Suppressor macrophage (primary cell): ENCODE measurements around the gene ZKSCAN8.
"Not testable (repeated sequence)": the region's sequence is repeated elsewhere in the genome, so short reads cannot be mapped to it uniquely, and the experiment has no call there.

Experiments
- DNase-seq, 4 experiments: peaks; one replicate each; pipeline ENCODE4 v3.0.0-alpha.2; 2020 to 2022
- total RNA-seq, 17 experiments: gene quantifications; one replicate each; lab custom pipeline; 2026; ENCODE audit warnings: mixed read lengths in 6 of 17, inconsistent platforms in 3 of 17; lab: John Stamatoyannopoulos, UW

Gene ZKSCAN8
- 3.7 to 43.5 (median 14.7) reads per million in 17 experiments for total RNA-seq

- DNase-seq, result peak; percentile 75 to 84 (median 82)
Measured at GRCh38 chr6:28141500-28142329, at the start of gene ZKSCAN8. Gene ZKSCAN8, plus strand, starts transcription at chr6:28141883. Its CDS starts 6,525 bp downstream, at chr6:28148408.

- DNase-seq, result not testable (repeated sequence)
Measured at GRCh38 chr6:28102222-28102621, 39.5 kb upstream of the ZKSCAN8 start.

GRCh38 chr6:28102699-28103098 is 39.0 kb upstream of the ZKSCAN8 start:
- not testable (repeated sequence) for DNase-seq

GRCh38 chr6:28104392-28105244 is 37.1 kb upstream of the ZKSCAN8 start:
- peak; percentile 78 to 91 (median 83) for DNase-seq

GRCh38 chr6:28105245-28105639 is 36.4 kb upstream of the ZKSCAN8 start:
- peak in 1 of 4 experiments; percentile 4 for DNase-seq

- DNase-seq, result no peak
Measured at GRCh38 chr6:28107506-28107905, 34.2 kb upstream of the ZKSCAN8 start.

- no peak for DNase-seq
Measured at GRCh38 chr6:28111964-28112363, 29.7 kb upstream of the ZKSCAN8 start.

- no peak for DNase-seq
Measured at GRCh38 chr6:28115799-28116198, 25.9 kb upstream of the ZKSCAN8 start.

- DNase-seq, result no peak
Measured at GRCh38 chr6:28117386-28118050, 24.2 kb upstream of the ZKSCAN8 start.

- DNase-seq, result no peak
Measured at GRCh38 chr6:28118217-28118616, 23.5 kb upstream of the ZKSCAN8 start.

GRCh38 chr6:28121876-28122275 is 19.8 kb upstream of the ZKSCAN8 start:
- DNase-seq, result no peak

- not testable (repeated sequence) for DNase-seq
Measured at GRCh38 chr6:28122283-28122682, 19.4 kb upstream of the ZKSCAN8 start.

- peak; percentile 88 to 92 (median 90) for DNase-seq
Measured at GRCh38 chr6:28124350-28124970, 17.2 kb upstream of the ZKSCAN8 start, which contains the start of gene ZSCAN16. Gene ZSCAN16, plus strand, starts transcription at chr6:28124609. Its CDS starts 835 bp downstream, at chr6:28125444.

GRCh38 chr6:28124971-28125353 is 16.7 kb upstream of the ZKSCAN8 start:
- DNase-seq, result peak in 2 of 4 experiments; percentile 23 to 45

GRCh38 chr6:28125401-28125800 is 16.3 kb upstream of the ZKSCAN8 start:
- DNase-seq, result no peak

- peak; percentile 37 to 65 (median 55) for DNase-seq
Measured at GRCh38 chr6:28134015-28134414, 7.7 kb upstream of the ZKSCAN8 start.

GRCh38 chr6:28134716-28135115 is 7.0 kb upstream of the ZKSCAN8 start:
- DNase-seq, result peak; percentile 54 to 82 (median 66)

- peak; percentile 5 to 45 (median 23) for DNase-seq
Measured at GRCh38 chr6:28135393-28135792, 6.3 kb upstream of the ZKSCAN8 start.

- DNase-seq, result peak; percentile 92 to 96 (median 94)
Measured at GRCh38 chr6:28136585-28137504, 4.8 kb upstream of the ZKSCAN8 start.

- DNase-seq, result peak; percentile 38 to 81 (median 65)
Measured at GRCh38 chr6:28137505-28137981, 4.1 kb upstream of the ZKSCAN8 start.
